ENCODE data around the gene TAAR8. TPM values are rescaled to one million over a fixed set of nuclear protein-coding genes. Genes with fewer than 3 reads are reported as not detected.

Gene TAAR8, protein sequence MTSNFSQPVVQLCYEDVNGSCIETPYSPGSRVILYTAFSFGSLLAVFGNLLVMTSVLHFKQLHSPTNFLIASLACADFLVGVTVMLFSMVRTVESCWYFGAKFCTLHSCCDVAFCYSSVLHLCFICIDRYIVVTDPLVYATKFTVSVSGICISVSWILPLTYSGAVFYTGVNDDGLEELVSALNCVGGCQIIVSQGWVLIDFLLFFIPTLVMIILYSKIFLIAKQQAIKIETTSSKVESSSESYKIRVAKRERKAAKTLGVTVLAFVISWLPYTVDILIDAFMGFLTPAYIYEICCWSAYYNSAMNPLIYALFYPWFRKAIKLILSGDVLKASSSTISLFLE
- not detected in 2 replicates for total RNA-seq

DNA sequence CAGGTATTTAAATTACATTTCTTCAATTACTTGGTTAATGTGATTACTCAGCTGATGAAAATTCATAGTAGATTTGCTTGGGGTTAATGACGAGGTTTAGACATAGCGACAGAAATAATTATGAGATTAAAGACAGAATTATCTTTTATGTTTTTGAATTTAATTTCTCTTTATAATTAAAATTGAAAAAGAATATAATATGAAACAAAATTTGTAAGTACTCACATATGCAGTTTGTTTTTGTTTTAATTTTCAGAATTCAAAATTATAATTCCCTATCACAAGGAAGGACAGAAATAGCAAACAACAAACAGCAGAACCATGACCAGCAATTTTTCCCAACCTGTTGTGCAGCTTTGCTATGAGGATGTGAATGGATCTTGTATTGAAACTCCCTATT lies at the start of gene TAAR8:
TSS of gene TAAR8 (plus strand) at position 301 of the 400 bp plus-strand sequence. CDS start at position 322, 21 bp downstream.

DNA sequence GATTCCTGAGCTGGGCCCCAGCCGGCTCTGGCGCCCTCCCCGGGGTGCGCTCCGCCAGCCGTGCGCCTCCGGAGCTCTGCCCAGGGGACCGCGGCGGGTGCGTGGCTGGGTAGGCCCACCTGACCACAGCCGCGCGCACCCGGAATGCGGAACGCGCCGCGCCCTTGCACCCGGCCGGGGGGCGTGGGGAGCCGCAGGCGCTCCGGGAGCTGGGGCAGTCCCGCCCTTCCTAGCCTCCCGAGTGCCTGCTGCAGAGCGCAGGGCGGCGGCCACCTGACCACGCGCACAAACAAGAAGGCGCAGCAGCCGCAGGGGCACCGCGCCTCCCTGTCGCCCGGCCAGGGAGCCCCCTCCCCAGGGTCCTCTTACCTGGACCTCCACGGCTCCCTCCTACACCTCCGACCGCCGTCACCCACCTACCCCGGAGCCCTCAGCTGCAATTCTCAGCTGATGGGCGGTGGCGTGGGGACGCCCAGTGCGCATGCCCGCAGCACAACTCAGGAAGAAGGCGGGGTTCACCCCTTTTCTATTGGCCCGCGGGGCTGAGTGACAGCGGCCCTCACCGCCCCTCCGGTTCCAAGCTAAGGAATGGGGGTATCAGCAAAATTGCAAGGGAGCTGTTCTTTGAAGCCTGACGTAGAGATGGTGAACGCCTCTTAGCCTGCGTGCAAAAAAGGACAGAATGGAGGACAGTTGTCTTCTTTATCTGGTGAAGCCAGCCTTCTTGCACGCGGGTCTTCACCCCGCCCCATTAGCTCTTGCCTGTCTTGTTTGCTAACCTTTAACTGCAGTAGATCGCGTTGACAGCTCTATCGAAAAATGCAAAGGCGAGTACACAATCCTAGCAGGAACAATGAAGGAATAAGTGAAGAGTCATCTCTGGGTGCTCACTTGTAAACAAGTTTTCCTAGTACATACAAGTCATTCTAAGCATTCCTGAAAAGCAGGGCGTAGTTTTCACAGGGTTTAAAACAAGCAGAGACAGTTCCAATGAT lies 39.5 kb upstream of the TAAR8 start, which contains the start of gene STX7:
TSS of gene STX7 (minus strand) at position 479 of the 995 bp plus-strand sequence. CDS start 9,586 bp downstream, outside the sequence.

DNA sequence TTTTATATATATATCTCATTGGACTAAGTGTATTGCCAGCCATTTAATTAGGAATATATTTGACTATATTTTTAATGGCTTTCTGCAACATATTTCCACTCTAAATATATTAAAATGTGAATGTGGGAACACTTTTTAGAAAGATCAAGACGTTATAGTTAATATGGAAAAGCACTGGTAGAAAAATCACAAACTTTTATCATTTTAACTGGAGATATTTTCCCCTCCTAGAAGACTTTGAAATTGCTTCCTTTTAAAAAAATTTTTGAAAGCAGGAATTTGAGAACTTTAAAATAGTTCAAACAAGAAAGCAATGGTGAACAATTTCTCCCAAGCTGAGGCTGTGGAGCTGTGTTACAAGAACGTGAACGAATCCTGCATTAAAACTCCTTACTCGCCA lies 14.5 kb upstream of the TAAR8 start, which contains the start of gene TAAR9:
TSS of gene TAAR9 (plus strand) at position 301 of the 400 bp plus-strand sequence. CDS start at position 314, 13 bp downstream.

DNA sequence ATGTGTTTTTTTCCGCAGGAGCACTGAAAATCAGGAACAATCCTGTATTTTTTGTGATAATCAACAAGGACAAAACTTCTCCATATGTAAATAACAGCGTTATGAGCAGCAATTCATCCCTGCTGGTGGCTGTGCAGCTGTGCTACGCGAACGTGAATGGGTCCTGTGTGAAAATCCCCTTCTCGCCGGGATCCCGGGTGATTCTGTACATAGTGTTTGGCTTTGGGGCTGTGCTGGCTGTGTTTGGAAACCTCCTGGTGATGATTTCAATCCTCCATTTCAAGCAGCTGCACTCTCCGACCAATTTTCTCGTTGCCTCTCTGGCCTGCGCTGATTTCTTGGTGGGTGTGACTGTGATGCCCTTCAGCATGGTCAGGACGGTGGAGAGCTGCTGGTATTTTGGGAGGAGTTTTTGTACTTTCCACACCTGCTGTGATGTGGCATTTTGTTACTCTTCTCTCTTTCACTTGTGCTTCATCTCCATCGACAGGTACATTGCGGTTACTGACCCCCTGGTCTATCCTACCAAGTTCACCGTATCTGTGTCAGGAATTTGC lies 17.8 kb downstream of the TAAR8 start, which contains the start of gene TAAR6:
TSS of gene TAAR6 (plus strand) at position 102 of the 557 bp plus-strand sequence. CDS start at position 102, 0 bp downstream.

DNA sequence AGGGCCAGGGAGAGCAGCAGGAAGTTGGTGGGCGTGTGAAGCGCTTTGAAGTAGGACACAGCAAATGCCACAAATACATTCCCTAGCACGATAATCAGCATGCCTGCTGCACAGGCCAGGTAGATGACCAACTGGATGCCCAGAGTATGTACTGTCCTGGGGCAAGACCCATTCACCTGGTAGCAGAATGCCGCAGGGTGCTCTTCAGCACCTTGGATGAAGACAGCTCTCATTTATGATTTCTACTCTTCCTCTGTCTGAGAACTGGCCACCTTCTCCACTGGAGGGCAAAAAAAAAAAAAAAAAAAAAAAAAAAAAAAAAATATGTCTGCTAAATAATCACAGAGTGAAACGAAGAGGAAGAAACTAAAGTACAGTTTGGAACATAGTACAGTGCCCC lies 37.0 kb downstream of the TAAR8 start, which contains the start of gene TAAR5:
TSS of gene TAAR5 (minus strand) at position 288 of the 400 bp plus-strand sequence. CDS start at position 233, 55 bp downstream.

Small RNA genes within 50 kb of the gene (small RNA-seq; reads per million reads assigned to genes)
- not detected for gene TAAR7P

Other genes with a start within 250 kb of the TAAR8 start
- gene MOXD1, start 151.2 kb upstream of the TAAR8 start, total RNA-seq, result 14.3 and 43.4 TPM in 2 replicates
- gene STX7, start 39.6 kb upstream of the TAAR8 start, total RNA-seq, result 16.9 and 17.2 TPM in 2 replicates
- gene TAAR9, start 14.4 kb upstream of the TAAR8 start, total RNA-seq, result not detected in 2 replicates
- gene TAAR6, start 17.6 kb downstream of the TAAR8 start, total RNA-seq, result not detected in 2 replicates
- gene TAAR5, start 37.1 kb downstream of the TAAR8 start, total RNA-seq, result not detected in 2 replicates
- gene TAAR2, start 71.6 kb downstream of the TAAR8 start, total RNA-seq, result not detected in 2 replicates
- gene TAAR1, start 106.5 kb downstream of the TAAR8 start, total RNA-seq, result not detected in 2 replicates
- not detected in 2 replicates for gene VNN1, start 161.4 kb downstream of the TAAR8 start, total RNA-seq
- gene VNN2, start 205.2 kb downstream of the TAAR8 start, total RNA-seq, result not detected in 2 replicates
- 6.1 and 7.3 TPM in 2 replicates for gene SLC18B1, start 246.0 kb downstream of the TAAR8 start, total RNA-seq